Stimulated activated CD4-positive, alpha-beta T cell treated with anti-CD3 and anti-CD28 coated beads, Interleukin-4, amount 100 ng/mL, for 4 hours (primary cell): ENCODE data around the gene USP7.
"Not testable (repeated sequence)": the region's sequence is repeated elsewhere in the genome, so short reads cannot be mapped to it uniquely, and the experiment has no call there.

Source experiments
- DNase-seq, 2 experiments: peaks; one replicate each; pipeline ENCODE4 v3.0.0-alpha.2; 2020

The USP7 gene

DNA sequence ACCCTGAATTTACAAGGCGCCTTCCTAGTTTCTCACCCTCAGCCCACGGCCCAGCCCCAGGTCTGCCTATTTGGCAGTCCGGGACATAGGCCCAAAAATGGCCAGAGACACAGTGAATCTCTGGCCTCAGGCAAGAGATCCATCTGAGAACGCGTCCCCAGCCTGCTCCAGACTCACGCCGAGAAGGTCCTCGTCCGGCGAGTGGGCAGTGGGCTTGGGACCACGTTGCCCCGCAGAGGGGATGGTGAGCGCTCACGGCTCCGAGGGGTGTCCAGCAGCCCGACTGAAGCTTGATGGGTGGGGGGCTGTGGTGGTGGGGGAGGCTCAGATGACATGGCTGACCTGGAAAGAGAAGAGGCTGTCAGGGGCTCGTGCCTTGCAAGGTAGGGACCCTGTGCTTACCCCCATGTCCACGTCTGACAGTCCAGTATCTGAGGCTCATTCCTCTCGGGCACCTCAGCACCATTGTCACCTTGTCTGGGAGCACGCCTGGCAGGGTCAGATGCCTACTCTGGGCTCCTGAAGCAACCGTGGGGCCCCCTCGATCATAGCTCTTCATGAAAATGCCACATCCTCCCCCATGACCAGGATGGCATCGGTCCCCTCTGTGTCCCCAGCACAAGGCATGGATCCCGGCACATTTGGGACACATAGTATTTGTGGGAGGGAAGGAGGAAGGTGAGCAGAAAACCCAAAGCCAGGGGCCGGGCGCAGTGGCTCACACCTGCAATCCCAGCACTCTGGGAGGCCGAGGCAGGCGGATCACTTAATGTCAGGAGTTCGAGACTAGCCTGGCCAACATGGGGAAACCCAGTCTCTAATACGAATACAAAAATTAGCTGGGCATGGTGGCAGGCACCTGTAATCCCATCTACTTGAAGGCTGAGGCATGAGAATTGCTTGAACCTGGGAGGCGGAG lies 104.5 kb downstream of the USP7 start:
- no peak for DNase-seq

DNA sequence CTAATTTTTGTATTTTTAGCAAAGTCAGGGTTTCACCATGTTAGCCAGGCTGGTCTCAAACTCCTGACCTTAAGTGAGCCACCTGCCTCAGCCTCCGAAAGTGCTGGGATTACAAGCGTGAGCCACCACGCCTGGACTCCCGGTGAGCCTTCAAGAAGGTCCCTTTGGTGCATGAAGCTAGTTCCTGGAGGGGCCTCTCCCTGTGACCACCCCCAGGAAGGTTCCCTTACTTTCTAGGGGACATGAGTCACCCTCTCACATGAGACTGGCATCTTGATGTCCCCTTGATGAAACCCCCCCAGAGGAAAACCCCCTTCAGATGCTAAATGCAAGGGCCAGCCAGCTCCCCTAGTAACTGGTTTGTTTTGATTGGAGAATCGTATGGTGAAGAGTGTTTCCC lies 107.7 kb downstream of the USP7 start:
- DNase-seq, result no peak

DNA sequence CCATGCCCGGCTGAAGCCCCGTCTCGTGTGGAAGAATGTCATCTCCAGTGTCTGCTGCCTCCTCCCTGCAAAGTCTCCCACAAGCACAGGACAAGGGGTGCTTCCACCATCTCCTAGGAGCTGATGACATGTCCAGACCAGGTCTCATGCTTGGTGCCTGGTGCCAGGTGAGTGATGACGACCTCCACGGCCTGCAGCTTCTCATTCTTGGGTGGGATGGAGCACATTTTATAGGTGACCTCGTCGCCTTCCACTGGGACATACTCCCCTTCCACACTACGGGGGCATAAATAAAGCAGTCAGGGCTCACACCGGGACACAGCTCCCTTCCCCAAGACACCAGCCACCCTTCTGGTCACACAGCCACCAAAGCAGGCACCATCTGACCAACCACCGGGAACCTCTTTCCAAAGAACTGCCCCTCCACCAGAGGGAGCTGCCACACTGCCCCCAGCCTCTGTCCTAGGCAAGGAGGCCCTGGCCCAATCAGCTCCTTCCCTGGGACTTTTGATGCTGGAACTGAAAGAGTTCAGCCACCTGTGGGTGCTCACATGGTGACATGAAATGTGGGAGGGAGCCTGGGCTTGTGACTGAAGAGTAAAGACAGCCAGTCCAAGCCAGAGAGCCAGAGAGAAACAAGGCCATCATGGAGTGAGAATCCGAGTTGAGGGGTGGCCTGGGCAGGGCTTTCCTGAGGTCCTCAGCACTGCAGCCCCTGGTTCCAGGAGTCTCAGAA lies 108.5 kb downstream of the USP7 start:
- no peak for DNase-seq

DNA sequence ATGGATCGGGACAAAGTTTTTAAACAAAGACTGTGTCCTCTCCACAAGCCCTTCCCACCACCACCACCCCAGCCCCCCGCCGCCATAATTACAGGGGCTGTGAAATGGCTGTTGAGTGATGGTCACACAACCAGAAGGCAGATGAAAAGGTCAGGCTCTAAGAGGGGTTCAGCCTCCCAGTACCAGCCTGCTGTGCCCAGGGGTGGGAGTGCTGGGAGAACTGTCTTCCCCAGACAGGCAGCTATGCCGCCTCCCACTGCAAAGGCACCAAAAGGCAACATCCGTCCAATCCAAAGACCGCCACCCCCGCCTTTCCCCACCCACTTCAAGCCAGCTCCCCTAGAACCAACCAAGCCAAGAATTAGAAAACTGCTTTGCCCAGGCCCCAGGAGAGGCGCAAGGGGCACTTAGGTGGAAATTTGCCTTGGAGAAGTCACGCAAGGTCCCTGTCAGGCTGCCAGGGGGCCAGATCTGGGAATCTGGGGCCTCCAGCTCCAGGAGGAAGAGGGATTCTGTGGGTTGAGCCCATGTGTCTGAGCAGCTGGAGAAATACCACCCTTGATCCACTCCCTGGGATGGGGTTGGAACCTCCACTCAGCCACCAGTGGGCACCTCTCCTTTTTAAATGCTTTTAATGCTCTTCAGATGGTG lies 109.3 kb downstream of the USP7 start:
- DNase-seq, result no peak

DNA sequence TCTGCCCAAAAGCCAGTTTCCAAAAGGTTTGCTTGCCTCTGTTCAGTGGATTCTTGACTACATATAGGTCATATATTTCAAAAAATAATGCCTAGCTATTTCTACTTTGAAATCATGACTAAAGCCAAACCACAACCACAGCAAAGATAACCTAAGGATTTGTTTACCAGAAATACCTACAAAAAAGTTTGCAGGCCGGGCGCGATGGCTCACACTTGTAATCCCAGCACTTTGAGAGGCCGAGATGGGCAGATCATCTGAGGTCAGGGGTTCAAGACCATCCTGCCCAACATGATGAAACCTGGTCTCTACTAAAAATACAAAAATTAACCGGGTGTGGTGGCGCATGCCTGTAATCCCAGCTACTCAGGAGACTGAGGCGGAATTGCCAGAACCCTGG lies 110.1 kb downstream of the USP7 start:
- DNase-seq, result no peak

DNA sequence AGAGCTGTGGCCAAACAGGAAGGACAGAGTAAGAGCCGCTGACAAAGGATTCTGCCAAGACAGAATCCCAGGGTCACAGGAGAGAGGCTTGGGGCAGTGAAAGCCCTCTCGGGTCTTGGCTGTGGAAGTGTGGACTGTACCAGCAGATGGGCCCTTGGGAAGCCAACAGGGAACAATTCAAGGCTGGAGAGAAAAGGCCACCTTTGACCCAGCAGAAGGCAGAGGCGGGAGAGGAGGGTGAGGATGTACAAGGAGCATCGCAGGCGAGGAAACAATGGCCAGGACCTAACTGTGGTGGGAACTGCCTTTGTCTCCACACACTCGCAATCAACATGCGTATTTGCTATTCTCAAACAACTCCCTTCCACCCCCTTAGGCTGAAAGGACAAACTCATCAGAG lies 110.6 kb downstream of the USP7 start:
- DNase-seq, result no peak

DNA sequence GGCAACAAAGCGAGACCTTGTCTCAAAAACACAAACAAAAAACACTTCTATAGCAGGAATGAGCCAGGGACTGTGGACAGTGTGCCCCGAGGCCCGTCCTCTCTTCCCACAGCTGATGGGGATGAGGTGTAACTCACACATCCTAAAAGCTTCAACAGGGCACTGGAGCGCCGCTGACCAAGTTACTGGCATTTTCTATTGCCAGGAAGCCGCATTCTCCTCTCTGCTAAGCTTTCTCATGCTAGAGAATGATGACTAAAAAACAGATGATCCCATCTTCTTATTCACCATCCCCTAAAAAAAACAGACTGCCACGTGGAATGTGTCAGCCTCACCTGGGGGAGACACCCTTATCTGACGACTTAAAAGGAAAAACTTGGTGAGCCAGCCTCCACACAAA lies 111.2 kb downstream of the USP7 start:
- DNase-seq, result no peak

DNA sequence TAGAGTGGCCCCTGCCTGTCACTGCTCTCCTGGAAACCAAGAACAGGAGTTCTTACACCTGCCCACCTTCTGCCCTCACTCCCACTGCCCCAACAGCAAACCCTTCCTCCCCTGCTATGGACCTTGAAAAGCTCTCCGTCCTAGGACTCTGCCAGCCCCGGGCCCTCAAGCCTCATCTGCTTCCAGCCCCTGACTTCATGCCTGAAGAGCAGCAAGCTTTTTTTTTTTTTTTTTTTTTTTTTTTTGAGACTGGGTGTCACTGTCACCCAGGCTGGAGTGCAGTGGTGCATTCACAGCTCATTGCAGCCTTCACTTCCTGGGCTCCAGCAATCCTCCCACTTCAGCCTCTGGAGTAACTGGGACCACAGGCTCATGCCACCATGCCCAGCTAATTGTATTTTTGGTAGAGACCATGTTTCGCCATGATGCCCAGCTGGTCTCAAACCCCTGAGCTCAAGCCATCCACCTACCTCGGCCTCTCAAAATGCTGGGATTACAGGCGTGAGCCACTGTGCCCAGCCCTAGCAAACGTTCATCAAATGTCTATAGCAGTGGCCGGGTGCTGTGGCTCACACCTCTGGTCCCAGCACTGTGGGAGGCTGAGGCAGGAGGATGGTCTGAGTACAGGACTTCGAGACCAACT lies 111.8 kb downstream of the USP7 start:
- no peak for DNase-seq

DNA sequence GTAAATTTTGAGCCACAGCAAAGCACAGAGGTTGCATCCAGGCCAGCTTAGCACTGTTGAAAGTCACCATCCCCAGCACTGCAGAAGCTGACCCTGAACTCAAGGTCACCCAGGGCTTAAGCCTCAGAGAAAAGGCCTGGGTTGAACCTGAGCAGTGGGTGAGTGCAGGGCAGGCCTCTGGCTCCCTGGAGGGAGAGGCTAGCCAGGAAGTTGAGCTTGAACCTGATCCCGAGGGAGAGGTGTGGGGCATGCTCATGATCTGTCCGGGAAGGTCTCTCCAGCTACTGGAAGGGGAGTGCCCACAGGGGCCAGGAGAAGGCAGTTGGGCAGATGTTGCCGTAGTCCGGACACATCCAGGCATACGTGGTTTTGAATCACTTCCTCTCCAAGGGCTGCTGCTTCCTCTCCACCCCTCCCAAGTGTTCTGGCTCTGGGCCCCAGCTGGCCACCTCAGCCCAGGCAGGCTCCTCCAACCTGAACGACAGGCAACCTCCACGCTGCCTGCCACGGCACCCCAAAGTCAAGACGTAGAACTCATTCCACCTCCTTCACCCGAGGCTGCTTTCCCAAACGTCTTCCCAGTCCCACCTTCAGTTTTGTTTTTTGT lies 113.3 kb downstream of the USP7 start:
- DNase-seq, result no peak

DNA sequence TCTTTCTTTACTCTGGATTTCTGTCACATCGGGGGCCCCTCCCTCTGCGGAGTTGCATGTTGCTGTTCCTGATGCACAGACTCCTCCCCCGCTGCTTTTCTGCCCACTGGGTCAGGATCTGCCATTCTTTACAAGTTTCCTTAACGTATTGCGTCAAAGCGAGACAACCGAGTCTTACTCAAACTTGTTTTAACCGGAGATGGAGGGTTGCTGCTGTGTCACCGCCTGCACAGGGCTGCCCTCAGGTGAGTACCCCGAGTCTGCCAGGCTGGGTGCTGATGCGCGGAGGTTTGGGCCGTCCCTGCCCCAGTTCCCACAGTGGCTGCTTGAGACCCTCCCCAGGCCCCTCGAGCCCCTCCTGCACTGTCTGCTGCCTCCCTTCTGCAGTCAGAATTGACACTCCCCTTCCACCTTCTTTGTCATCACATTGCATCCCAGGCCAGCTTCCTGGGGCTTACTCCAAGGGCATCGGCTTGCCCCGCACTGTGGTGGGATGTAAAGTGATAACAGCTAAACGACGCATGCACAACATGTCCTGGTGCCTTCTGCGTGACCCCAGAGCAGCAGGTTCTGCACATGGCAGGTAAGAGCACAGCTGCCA lies 114.2 kb downstream of the USP7 start:
- no peak for DNase-seq

DNA sequence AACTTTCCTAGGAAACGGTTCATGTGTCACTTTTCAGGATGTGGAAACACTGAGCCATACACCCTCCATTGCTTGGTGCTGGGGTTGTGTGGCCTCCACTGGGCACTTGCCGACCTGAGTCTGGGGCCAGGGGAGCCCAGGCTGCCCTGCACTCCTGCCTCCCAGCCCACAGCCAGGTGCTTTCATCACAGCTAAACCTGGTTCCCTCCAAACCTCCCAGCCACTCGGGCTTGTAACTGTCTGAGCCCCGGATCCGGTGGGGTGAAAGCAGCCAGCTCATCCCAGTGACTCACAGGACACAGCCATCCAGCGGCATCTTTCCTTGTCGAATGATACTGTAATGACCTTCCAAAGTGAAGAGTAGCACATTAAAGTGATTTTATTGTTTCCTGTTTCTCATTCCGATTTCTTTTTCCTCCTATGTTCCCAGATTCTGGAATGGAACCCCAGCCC lies 114.7 kb downstream of the USP7 start:
- no peak for DNase-seq

DNA sequence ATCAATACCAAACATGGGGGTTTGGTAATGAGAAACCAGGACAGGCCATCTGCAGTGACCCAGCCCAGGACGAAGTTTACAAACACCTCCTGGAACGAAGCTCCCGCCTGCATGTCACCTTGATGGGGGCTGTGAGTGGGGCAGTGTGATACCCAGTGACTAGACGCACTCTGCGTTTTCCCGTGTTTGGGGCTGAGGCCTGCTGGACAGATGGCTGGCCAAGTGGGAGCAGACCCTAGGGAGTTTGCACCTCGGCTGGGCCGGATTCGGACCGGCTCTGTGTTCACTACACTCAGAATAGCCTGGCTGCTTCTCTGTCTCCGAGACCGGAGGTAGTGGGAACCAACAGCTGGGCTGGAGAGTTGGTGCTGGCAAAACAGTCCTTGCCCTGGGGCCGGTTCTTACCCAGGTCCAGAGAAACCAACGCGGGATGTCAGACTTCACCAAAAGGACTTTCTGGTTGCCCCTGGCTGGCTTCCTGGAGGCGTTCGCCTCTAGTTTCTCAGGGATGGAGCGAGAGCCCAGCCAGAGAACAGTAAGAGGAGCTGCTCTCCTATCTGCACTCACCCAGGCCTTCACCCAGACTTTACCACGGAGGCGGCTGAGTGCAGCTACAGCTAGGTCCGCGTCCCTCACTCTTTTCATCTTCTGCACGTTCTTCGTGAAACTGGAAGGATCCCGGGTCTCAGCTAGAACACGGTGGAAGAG lies 115.3 kb downstream of the USP7 start:
- no peak for DNase-seq

DNA sequence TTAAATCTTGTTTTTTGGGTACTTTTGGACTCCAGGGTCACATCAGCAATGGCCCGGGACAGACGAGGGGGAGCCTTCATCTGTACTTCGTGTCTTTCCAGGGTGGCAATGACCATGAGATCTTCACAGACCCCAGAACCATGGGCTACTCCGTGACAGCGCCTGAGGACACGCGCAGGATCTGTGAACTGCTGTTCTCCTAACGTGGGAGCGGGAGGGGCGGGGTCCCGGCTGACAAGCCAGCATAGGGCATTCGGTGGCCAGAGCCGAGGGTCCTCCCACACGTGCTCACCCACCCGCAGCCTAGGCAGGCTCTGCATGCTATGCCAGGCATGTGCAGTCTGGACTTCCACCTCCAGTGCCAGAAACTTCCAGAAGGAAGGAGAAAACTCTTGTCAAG lies 116.1 kb downstream of the USP7 start:
- no peak for DNase-seq

DNA sequence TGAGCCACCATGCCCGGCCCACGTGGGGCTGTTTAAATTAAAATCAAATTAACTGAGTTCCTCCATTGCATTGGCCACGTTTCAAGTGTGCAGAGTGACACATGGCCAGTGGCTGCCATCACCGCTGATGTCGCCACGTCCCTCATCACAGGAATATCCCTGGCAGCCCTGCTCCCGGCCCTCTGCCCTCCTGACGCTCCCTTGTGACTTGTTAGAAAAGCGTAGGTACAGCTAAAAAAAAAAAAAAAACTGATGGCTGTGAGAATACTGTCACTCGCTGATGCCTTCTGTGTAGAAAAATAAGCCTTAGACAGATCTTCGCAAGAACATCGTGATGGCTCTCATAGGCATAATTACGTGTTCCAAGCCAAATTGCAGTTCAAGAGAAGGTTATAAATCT lies 116.6 kb downstream of the USP7 start:
- no peak for DNase-seq

DNA sequence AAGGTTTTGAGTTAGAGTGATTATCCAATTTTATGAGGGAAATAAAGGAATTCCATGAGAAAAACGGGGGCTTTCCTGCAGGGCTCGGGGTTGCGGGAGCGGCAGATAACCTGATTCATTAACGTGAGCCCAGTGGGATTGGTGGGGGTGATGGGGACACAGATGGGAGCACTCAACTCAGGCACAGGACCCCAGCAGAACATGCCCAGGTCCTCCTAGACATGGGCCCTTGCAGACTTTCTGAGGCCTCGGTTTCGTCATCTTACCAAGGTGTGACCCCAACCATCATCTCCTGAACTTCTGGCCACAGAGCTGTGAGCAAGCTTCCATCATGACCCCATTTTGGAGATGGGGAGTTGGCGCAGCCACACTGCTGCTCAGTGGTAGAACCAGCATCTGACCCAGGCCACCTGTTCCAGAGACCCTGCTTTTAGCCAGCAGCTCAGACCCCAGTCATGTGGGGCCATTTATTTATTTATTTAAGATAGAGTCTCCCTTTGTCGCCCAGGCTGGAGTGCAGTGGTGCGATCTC lies 117.2 kb downstream of the USP7 start:
- no peak for DNase-seq

DNA sequence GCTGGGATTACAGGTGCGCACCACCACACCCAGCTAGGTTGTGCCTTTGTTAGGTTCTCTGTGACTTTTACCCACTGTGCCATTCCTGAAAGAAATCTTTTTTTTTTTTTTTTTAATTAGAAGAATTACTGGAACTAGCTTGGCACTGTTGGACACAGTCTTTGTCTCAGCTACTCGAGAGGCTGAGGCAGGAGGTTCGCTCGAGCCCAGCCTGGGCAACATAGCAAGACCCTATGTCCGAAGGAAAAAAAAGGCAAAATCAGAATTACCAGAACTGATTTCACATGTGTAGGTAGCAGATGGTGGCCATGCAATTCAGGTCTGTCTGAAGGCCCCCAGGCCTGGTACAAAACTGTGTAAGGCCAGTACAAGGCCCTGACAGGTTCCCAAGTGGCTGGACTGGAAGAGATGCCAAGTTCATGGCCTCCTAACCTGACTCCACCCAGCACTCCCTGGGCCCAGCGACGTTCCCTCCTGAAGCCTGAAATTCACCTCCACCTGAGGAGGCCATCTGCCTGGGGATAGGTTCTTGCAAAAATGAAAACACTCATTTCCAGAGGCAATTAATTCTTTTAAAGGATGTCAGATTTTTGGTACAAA lies 117.9 kb downstream of the USP7 start:
- no peak for DNase-seq

DNA sequence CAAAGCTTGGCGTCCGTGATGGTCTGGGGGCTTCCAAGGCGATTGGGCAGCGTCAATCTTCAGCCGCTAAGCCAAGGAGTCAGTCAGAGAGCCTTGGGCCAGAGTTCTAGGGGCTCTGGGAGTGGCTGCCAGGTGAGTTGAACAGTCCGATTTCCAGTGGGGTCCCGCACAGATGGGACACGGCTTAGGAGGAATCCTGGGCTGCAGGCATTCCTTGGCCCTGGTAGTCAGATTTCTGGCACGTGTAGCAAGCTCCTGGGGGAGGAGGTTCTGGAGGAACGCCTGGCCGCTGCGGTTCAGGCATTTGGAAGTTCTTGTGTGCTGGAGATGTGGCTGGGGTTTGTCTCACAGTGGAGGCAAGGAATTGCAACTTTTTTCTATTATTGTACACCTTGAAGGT lies 120.4 kb downstream of the USP7 start:
- DNase-seq, result not testable (repeated sequence)
